Activated naive CD8-positive, alpha-beta T cell treated with anti-CD3 and anti-CD28 coated beads, Interleukin-2, amount 50 U/mL, for 16 hours (primary cell): ENCODE data around the gene PIBF1.
"Not testable (repeated sequence)": the region's sequence is repeated elsewhere in the genome, so short reads cannot be mapped to it uniquely, and the experiment has no call there.

ENCODE experiments used
- DNase-seq: peaks from one replicate; pipeline ENCODE4 v3.0.0-alpha.2; 2020; ENCODE audit warnings: low read depth, low spot score

The PIBF1 gene

GRCh38 chr13:72911981-72912380 is 130.0 kb downstream of the PIBF1 start:
- DNase-seq, result no peak

GRCh38 chr13:72920097-72920496 is 138.2 kb downstream of the PIBF1 start:
- no peak for DNase-seq

- DNase-seq, result no peak
Observed at GRCh38 chr13:72931311-72931710, 149.4 kb downstream of the PIBF1 start.

- no peak for DNase-seq
Observed at GRCh38 chr13:72932250-72932649, 150.3 kb downstream of the PIBF1 start.

- DNase-seq, result not testable (repeated sequence)
Observed at GRCh38 chr13:72946267-72946666, 164.3 kb downstream of the PIBF1 start.

GRCh38 chr13:72952529-72953141 is 170.7 kb downstream of the PIBF1 start:
- no peak for DNase-seq

GRCh38 chr13:72953391-72953965 is 171.5 kb downstream of the PIBF1 start:
- DNase-seq, result no peak

- DNase-seq, result no peak
Observed at GRCh38 chr13:72959643-72960042, 177.7 kb downstream of the PIBF1 start.

- DNase-seq, result no peak
Observed at GRCh38 chr13:72960114-72960513, 178.2 kb downstream of the PIBF1 start.

- no peak for DNase-seq
Observed at GRCh38 chr13:72960541-72960940, 178.6 kb downstream of the PIBF1 start.

GRCh38 chr13:72963762-72964161 is 181.8 kb downstream of the PIBF1 start:
- no peak for DNase-seq

GRCh38 chr13:72970301-72970880 is 188.5 kb downstream of the PIBF1 start:
- DNase-seq, result no peak

GRCh38 chr13:72970956-72971355 is 189.0 kb downstream of the PIBF1 start:
- no peak for DNase-seq

GRCh38 chr13:72973234-72973633 is 191.3 kb downstream of the PIBF1 start:
- no peak for DNase-seq

- DNase-seq, result no peak
Observed at GRCh38 chr13:72983085-72983768, 201.3 kb downstream of the PIBF1 start.

GRCh38 chr13:72985610-72986009 is 203.7 kb downstream of the PIBF1 start:
- no peak for DNase-seq

- DNase-seq, result no peak
Observed at GRCh38 chr13:72986197-72986596, 204.3 kb downstream of the PIBF1 start.

- no peak for DNase-seq
Observed at GRCh38 chr13:72990953-72991352, 209.0 kb downstream of the PIBF1 start.

- DNase-seq, result no peak
Observed at GRCh38 chr13:72998012-72998411, 216.1 kb downstream of the PIBF1 start.

- DNase-seq, result no peak
Observed at GRCh38 chr13:73000027-73000674, 218.2 kb downstream of the PIBF1 start.

- no peak for DNase-seq
Observed at GRCh38 chr13:73001971-73002370, 220.0 kb downstream of the PIBF1 start.

GRCh38 chr13:73011751-73012150 is 229.8 kb downstream of the PIBF1 start:
- no peak for DNase-seq
